HG03196 (cell line): Measurements from ENCODE around the gene PIM2.
"Not testable (repeated sequence)": the region's sequence is repeated elsewhere in the genome, so short reads cannot be mapped to it uniquely, and the experiment has no call there.

Source experiments
- ATAC-seq: cut with Tn5 transposase; IDR thresholded peaks from one replicate; pipeline ENCODE4 v1.9.1; 2021; ENCODE audit not compliant: unreplicated experiment

Gene PIM2

DNA sequence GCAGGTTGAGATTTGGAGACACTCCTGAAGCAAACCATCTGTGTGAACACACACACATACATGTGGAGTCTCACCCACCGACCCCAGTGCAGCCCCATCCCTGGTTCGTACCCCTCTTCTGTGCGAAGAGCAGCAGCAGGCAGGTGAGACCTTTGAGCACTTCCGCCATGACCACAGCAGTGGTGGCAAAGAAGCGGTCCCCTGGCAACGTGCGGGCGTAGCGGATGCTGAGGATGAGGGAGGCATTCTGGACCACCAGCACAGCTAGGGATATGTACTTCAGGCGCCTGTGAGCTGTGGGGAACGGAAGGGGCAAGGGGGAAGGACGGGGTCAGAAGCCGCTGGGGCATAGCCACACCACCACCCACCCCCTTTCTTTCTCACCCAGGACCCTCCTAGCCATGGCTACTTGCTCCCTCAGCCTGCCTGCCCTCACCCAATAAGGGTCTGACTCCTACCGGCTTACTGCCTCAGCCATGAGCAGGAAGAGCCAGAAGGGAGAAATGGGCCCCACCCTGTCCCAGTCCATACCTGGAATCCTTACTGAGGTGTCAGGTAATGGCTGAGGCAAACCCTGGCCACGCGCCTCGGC, 9.0 kb downstream of the PIM2 start:
- ATAC-seq = no peak

GRCh38 chrX:48908600-48908999, 10.2 kb downstream of the PIM2 start:
- ATAC-seq = no peak

DNA sequence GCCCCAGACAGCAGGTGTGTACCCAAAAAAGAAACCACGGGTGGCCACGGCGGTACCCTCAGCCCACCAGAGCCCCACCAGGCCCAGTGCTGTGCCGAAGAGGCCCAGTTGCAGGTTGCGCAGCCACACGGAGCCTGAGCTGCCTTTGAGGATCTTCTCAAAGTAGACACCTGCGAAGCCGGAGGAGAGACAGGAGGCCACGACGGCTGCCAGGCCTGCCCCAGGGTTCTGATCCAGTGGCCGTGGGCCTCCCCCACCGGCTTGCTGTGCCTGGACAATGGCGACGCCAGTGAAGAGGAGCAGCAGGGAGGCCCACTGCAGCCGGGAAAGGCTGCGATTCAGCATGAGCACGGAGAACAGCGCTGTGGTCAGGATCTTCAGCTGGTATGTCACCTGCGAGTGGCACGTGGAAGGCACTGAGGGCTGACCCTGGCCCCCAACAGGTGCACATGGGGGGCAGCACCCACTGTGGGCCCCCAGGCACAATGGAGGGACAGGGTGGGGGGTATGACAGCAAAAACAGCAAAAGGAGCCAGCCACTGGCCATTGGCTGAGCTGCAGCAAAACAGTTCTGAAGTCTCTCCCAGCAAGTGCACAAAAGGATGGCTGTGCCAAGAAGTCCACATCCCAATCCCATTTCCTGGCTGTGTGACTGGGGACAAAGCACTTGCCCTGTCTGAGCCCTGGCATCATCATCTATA, 13.6 kb downstream of the PIM2 start:
- ATAC-seq = no peak

- ATAC-seq = no peak
Observed at GRCh38 chrX:48904626-48905025, 14.2 kb downstream of the PIM2 start.

- no peak for ATAC-seq
Observed at GRCh38 chrX:48904180-48904579, 14.6 kb downstream of the PIM2 start.

DNA sequence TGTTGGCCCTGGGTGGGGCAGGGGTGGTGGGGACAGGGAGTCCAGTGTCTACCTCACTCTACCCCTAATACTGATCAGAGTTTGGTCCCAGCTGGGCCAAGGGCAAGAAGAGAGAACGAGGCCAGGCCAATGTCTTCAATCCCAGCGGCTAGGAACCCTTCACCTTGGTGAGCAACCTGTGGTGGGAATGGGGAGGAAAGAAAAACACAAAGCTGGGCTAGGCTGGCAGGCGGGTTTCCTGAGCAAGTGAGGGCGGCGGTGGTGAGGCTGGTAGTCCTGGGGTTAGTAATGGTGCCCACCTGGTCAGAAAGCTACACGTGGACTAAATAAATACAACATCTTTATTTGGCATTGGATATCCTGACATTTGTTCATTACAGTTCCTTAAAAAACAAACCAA, 15.5 kb downstream of the PIM2 start:
- ATAC-seq = no peak

- no peak for ATAC-seq
Observed at GRCh38 chrX:48902776-48903175, 16.0 kb downstream of the PIM2 start.

- no peak for ATAC-seq
Observed at GRCh38 chrX:48902135-48902534, 16.7 kb downstream of the PIM2 start.

GRCh38 chrX:48901069-48901468, 17.8 kb downstream of the PIM2 start:
- ATAC-seq = no peak

- ATAC-seq = no peak
Observed at GRCh38 chrX:48899078-48899410, 19.8 kb downstream of the PIM2 start.

DNA sequence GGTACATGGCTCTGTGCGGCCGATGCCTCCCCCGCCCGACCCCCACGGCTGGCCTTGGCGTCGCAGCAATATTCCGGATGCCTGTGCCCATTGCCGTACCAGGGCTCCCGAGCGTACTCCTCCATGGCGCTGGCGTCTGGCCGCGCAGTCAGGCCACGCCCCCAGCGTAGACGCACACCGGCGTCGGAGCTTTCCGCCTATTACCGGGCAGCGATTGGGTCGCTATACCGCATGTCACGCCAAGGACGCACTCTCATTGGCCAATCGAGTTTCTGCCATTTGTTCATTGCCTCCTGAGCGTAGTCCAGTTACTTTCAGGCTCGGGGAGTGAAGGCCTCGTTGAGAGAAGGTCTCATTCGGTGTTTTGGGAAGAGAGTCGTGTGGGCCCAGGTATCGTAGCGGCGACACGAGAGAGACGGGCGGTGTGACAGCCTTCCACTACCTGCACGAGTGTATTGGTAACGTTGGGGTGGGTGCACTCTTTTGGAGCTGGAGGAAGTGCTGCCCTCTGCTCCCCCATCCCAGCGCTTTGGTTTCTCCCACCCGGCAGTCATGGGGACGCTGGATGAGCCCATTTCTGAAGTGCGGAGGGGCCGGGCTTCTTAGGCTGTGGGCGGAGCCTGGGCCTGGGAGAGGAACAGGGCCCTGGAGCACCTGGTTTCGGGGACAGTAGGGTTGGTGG, 21.1 kb downstream of the PIM2 start, which contains the start of the genes PQBP1 and TIMM17B:
PQBP1 (plus strand) TSS at position 306 of the 682 bp plus-strand sequence. CDS start 580 bp downstream, outside the sequence.
TIMM17B (minus strand) TSS at position 144 of the 682 bp plus-strand sequence; CDS start at position 125, 19 bp downstream.
- peak; percentile 88 for ATAC-seq

DNA sequence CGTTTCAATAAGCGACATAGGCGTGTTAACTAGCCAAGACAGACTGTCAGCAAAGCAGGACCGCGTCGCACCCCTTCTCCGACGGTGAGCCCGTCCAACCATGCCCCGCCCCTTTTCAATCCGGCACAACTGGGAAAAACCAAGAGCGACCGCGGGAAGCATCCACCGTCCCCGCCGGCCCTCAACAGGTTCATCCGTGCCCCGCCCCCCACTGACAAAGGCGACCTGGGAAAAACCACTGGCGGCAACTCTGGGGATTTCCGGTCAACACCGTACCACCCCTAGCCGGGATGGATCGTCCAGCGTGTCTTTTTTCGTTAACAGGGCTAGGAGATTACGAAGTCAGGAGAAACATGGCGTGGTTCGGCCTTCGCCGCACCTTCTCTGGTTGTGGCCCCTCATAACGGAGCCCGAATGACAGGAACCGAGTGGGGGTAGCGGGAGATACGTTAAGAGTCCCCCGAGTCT, 21.6 kb downstream of the PIM2 start:
- ATAC-seq = peak; percentile 9

DNA sequence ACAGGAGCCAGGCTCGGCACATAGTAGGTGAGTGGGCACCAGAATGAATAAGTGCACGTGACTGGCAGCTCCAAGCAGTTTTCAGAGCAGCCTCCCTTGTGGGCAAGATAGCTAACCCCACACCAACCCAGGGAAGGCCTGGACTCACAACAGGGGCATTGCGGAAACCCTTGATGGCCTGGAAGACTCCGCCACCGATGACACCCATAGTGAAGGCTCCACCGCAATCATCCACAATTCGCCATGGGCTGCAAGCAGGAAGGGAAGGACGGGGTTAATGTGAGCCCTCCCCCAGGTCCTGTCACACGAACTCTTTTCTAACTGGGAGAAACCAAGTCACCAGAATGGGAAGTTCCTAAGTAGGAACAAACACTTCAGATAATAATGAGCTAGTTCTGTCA, 22.2 kb downstream of the PIM2 start:
- ATAC-seq = no peak

GRCh38 chrX:48894891-48895290, 23.9 kb downstream of the PIM2 start:
- ATAC-seq = no peak

- ATAC-seq = no peak
Observed at GRCh38 chrX:48893556-48894348, 25.1 kb downstream of the PIM2 start.

DNA sequence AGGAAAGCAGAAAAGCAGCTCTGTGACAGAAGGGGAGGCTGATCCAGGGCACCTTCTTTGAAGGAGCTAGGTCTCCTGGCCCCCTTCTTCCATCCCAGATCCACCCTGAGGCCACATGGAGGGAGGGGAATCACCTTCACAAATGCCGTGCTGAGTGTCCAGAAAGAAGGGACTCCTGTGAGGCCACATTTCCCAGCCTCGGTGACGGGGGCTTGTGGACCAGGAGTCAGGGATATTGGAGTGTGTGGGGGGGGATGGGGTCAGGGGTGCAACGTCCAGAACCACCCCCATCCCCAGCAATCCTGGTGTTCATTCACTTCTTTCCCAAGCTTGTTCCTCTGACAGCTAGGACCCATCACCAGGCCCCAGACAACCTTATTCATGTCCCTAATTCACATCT, 25.9 kb downstream of the PIM2 start:
- ATAC-seq = no peak

DNA sequence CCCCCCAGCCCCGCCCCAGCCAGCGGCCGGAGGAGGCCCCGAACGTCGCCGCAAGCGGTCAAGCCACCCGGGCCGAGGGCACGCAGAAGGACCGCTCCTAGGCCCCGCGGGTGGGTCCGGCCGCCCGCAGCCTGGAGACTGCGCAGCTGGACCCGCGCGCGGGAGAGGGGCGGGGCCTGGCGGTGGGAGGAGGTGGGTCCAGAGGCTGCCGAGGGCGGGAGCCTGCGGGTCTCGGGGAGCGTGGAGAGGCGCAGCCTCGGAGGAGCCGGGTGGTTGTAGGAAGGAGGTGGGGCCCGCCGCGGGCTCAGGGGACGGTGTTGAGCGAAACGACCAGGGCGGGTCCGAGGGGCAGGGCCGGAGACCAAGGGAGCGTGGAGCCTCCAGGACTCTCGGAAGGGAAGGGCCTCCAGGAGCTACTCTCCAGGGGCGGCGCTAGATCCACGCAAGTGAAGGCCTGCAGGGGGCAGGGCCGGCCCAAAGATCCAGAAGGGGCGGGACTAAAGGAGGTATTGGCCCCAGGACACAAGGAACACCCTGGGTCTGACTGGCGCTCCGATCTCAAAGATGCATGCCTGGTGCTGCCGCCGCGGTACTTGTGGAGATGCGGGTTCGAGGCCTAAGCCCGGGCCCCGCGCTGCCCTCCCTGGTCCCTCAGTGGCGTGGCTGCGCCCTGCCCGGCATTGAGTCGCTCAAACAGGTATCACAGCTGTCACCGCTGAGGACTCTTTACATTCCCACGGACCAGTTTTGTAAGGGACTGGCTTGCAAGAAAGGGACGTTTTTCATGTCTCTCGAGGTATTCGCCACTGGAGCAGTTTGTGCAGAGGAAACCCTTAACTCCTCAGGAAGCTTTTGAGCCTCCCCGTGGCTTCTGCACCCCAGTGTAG, 27.2 kb downstream of the PIM2 start:
- ATAC-seq = peak; percentile 75

DNA sequence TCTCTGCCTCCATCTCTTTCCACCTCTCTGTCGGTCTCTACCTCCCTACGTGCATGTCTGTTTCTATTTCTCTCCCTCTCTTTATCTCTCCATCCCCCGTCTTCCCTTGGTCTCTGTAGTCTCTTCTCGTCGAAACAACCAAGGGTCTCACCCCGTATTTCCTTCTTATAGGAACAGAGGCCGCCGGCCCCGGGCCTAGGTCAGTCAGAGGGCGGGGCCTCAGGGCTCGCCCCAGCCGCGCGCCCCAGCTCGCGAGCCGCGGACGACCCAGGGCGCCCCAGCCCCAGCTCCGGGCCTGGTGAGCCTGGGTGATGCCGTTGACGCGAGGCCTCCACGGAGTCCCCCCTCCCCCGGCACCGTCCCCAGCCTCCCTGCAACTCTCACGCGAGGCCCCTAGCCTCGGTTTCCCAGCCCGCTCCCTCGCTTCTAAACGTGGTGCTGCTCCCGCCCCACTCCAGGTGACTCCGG, 27.9 kb downstream of the PIM2 start:
- peak; percentile 31 for ATAC-seq

GRCh38 chrX:48890296-48890925, 28.4 kb downstream of the PIM2 start:
- ATAC-seq = no peak

DNA sequence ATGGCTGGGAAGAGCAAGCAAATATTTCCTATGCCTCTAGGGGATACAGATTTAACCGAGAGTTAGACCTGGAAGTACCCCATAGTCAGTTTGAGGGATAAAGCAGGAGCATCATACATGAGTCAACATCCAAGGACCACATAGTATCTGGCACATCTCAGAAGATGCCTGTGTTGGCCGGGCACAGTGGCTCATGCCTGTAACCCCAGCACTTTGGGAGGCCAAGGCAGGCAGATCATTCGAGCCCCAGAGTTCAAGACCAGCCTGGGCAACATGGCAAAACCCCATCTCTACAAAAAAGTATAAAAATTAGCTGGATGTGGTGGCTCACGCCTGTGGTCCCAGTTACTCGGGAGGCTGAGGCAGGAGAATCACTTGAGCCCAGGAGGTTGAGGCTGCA, 32.2 kb downstream of the PIM2 start:
- not testable (repeated sequence) for ATAC-seq
